Neural cell (in vitro differentiated cells): Measurements from ENCODE around the gene TEX30. TPM values are rescaled to one million over a fixed set of nuclear protein-coding genes. Genes with fewer than 3 reads are reported as not detected.

Experiments
- H2AFZ ChIP-seq: fragments of 200-600, 300-800 bp; sonication (generic), shearing (Covaris generic); 2 replicates; pipeline ENCODE4 v1.6.0; 2014; ENCODE audit warnings: low read depth, mild to moderate bottlenecking, antibody characterized with exemption, low read length, moderate library complexity
- H3F3A ChIP-seq: fragments of 200-600 bp; shearing (Covaris generic); 2 replicates; pipeline ENCODE4 v1.6.1; 2016; ENCODE audit warnings: mild to moderate bottlenecking, moderate library complexity, mixed read lengths, antibody characterized with exemption, low read length; ENCODE audit not compliant: insufficient read depth, poor library complexity, severe bottlenecking
- H3K27ac ChIP-seq: fragments of 200-600, 300-800 bp; sonication (generic), shearing (Covaris generic); 2 replicates; pipeline ENCODE4 v1.5.1; 2014; ENCODE audit warnings: mild to moderate bottlenecking, low read length, moderate library complexity
- H3K27me3 ChIP-seq: fragments of 300-800, 200-600 bp; sonication (generic), shearing (Covaris generic); 2 replicates; pipeline ENCODE4 v1.6.0; 2014; ENCODE audit warnings: mild to moderate bottlenecking, low read depth, low read length, moderate library complexity; ENCODE audit not compliant: insufficient read depth
- H3K36me3 ChIP-seq: fragments of 300-800, 200-600 bp; sonication (generic), shearing (Covaris generic); 2 replicates; pipeline ENCODE4 v1.5.1; 2014; ENCODE audit warnings: mild to moderate bottlenecking, antibody characterized with exemption, low read length, moderate library complexity; ENCODE audit not compliant: insufficient read depth
- H3K4me2 ChIP-seq: fragments of 300-800, 200-600 bp; sonication (generic), shearing (Covaris generic); 2 replicates; pipeline ENCODE4 v1.6.0; 2014; ENCODE audit warnings: mild to moderate bottlenecking, low read length
- H3K4me3 ChIP-seq: fragments of 300-800, 200-600 bp; sonication (generic), shearing (Covaris generic); 2 replicates; pipeline ENCODE4 v1.5.1; 2014; ENCODE audit warnings: mild to moderate bottlenecking, low read length, moderate library complexity
- H3K79me2 ChIP-seq: fragments of 200-600 bp; shearing (Covaris generic); replicated peaks from 2 replicates; pipeline ENCODE4 v1.6.0; 2014; ENCODE audit warnings: mild to moderate bottlenecking, low read length, moderate library complexity; ENCODE audit not compliant: insufficient read depth
- H3K9ac ChIP-seq: fragments of 300-800, 200-600 bp; sonication (generic), shearing (Covaris generic); 2 replicates; pipeline ENCODE4 v1.6.1; 2016; ENCODE audit warnings: mild to moderate bottlenecking, low read length, mixed read lengths
- H3K9me2 ChIP-seq: fragments of 200-600 bp; shearing (Covaris generic); 2 replicates; pipeline ENCODE4 v1.6.1; 2016; ENCODE audit warnings: mild to moderate bottlenecking, low read length, mixed read lengths; ENCODE audit not compliant: insufficient read depth
- H3K9me3 ChIP-seq: fragments of 200-600, 300-800 bp; sonication (generic), shearing (Covaris generic); 2 replicates; pipeline ENCODE4 v1.6.1; 2016; ENCODE audit warnings: mild to moderate bottlenecking, mixed run types, low read length, moderate library complexity, mixed read lengths
- H4K20me1 ChIP-seq: fragments of 200-600 bp; shearing (Covaris generic); 2 replicates; pipeline ENCODE4 v1.6.1; 2016; ENCODE audit warnings: mild to moderate bottlenecking, mixed run types; ENCODE audit not compliant: insufficient read depth
- EP300 ChIP-seq: fragments of 450-650 bp; conservative IDR thresholded peaks from 2 replicates; pipeline ENCODE4 v1.6.1; 2014; ENCODE audit warnings: antibody characterized with exemption, mild to moderate bottlenecking, moderate library complexity; ENCODE audit not compliant: poor library complexity, severe bottlenecking
- EZH2 ChIP-seq: fragments of 200-600, 300-800 bp; shearing (Covaris generic), sonication (generic); IDR thresholded peaks from 2 replicates; pipeline ENCODE4 v1.6.1; 2014; ENCODE audit warnings: antibody characterized with exemption, low read length, borderline replicate concordance, mild to moderate bottlenecking; ENCODE audit not compliant: insufficient read depth, poor library complexity, severe bottlenecking
- MXI1 ChIP-seq: fragments of 450-650 bp; conservative IDR thresholded peaks from 2 replicates; pipeline ENCODE4 v1.6.1; 2014; ENCODE audit warnings: antibody characterized with exemption, mild to moderate bottlenecking; ENCODE audit not compliant: poor library complexity, severe bottlenecking
- POLR2AphosphoS5 ChIP-seq: IDR thresholded peaks from 2 replicates; pipeline ENCODE4 v1.6.1; 2012
- RAD21 ChIP-seq: fragments of 450-650 bp; conservative IDR thresholded peaks from 2 replicates; pipeline ENCODE4 v1.6.1; 2014; ENCODE audit warnings: antibody characterized with exemption, mild to moderate bottlenecking, moderate library complexity
- SMC3 ChIP-seq: fragments of 450-650 bp; conservative IDR thresholded peaks from 2 replicates; pipeline ENCODE4 v1.6.1; 2014; ENCODE audit warnings: antibody characterized with exemption, mild to moderate bottlenecking, moderate library complexity; ENCODE audit not compliant: poor library complexity
- TAF1 ChIP-seq: IDR thresholded peaks from 2 replicates; pipeline ENCODE4 v1.6.1; 2012; ENCODE audit warnings: low read depth
- polyA plus RNA-seq: library from polyadenylated mRNA; depleted of rRNA; stranded (reverse); fragments of >200 nt; gene quantifications from 2 replicates; pipeline ENCODE4 v1.2.3, GENCODE V29; 2014
- TF ChIP-seq, protein P1 (sequence below): fragments of 450-650 bp; IDR thresholded peaks from 2 replicates; pipeline ENCODE4 v1.5.1; 2014; ENCODE audit warnings: antibody characterized with exemption, mild to moderate bottlenecking, moderate library complexity; ENCODE audit not compliant: poor library complexity, severe bottlenecking
- TF ChIP-seq, protein P2 (sequence below): IDR thresholded peaks from 2 replicates; pipeline ENCODE4 v1.6.1; 2012; ENCODE audit warnings: borderline replicate concordance

TEX30 gene
- polyA plus RNA-seq, 1 donor from 2014 or later: 29.9 TPM

DNA sequence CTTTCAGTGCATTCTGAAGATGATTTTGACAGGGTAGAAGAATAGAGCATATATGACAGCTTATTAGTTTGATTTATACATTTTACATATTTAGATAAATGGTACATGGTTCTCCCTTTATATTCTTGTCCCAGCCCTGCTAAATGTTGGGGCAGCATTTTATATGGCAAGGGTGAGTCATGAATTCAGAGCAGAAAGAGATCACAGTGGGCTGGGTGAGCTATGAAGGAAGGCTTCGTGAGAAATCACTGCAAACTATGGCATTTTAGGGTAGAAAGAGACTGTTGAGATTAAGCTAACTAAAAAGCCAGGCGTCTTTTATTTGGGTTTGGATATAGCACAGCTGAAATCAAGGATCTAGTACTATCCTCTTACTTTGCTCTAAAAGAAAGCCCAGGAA, 54.8 kb downstream of the TEX30 start:
- Histone ChIP-seq H3K27me3 (no peaks in the 10 kb centered on the region), H3K4me2 (no peak overlapping the region), H3K36me3 (no peaks in the 10 kb centered on the region), H3F3A (no peaks in the 10 kb centered on the region), H3K79me2 (no peaks in the 10 kb centered on the region), H3K9me2 (no peaks in the 10 kb centered on the region), H2AFZ (no peak overlapping the region), H3K4me3 (no peak overlapping the region), H3K9ac (no peak overlapping the region), H3K9me3 (no peaks in the 10 kb centered on the region), H4K20me1 (no peaks in the 10 kb centered on the region), H3K27ac (no peak overlapping the region)
- TF ChIP-seq, protein P1, sequence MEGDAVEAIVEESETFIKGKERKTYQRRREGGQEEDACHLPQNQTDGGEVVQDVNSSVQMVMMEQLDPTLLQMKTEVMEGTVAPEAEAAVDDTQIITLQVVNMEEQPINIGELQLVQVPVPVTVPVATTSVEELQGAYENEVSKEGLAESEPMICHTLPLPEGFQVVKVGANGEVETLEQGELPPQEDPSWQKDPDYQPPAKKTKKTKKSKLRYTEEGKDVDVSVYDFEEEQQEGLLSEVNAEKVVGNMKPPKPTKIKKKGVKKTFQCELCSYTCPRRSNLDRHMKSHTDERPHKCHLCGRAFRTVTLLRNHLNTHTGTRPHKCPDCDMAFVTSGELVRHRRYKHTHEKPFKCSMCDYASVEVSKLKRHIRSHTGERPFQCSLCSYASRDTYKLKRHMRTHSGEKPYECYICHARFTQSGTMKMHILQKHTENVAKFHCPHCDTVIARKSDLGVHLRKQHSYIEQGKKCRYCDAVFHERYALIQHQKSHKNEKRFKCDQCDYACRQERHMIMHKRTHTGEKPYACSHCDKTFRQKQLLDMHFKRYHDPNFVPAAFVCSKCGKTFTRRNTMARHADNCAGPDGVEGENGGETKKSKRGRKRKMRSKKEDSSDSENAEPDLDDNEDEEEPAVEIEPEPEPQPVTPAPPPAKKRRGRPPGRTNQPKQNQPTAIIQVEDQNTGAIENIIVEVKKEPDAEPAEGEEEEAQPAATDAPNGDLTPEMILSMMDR: no peak
- TF ChIP-seq POLR2AphosphoS5 (no peak), RAD21 (no peak), SMC3 (no peak), EZH2 (no peak), TAF1 (no peak), MXI1 (no peak), EP300 (no peak)
- TF ChIP-seq, protein P2, sequence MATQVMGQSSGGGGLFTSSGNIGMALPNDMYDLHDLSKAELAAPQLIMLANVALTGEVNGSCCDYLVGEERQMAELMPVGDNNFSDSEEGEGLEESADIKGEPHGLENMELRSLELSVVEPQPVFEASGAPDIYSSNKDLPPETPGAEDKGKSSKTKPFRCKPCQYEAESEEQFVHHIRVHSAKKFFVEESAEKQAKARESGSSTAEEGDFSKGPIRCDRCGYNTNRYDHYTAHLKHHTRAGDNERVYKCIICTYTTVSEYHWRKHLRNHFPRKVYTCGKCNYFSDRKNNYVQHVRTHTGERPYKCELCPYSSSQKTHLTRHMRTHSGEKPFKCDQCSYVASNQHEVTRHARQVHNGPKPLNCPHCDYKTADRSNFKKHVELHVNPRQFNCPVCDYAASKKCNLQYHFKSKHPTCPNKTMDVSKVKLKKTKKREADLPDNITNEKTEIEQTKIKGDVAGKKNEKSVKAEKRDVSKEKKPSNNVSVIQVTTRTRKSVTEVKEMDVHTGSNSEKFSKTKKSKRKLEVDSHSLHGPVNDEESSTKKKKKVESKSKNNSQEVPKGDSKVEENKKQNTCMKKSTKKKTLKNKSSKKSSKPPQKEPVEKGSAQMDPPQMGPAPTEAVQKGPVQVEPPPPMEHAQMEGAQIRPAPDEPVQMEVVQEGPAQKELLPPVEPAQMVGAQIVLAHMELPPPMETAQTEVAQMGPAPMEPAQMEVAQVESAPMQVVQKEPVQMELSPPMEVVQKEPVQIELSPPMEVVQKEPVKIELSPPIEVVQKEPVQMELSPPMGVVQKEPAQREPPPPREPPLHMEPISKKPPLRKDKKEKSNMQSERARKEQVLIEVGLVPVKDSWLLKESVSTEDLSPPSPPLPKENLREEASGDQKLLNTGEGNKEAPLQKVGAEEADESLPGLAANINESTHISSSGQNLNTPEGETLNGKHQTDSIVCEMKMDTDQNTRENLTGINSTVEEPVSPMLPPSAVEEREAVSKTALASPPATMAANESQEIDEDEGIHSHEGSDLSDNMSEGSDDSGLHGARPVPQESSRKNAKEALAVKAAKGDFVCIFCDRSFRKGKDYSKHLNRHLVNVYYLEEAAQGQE: no peak

Other genes starting within 250 kb of the TEX30 start
- 42.7 and 45.4 TPM in 2 replicates for gene TPP2, start 176.8 kb downstream of the TEX30 start, polyA plus RNA-seq
- gene METTL21C, start 78.7 kb downstream of the TEX30 start, polyA plus RNA-seq: not detected in 2 replicates
- gene POGLUT2, start 25.2 kb upstream of the TEX30 start, polyA plus RNA-seq: 31.7 and 51.7 TPM in 2 replicates
- 57.7 and 60.7 TPM in 2 replicates for gene BIVM, start 25.3 kb upstream of the TEX30 start, polyA plus RNA-seq
- 43.1 and 67.5 TPM in 2 replicates for gene ERCC5, start 72.2 kb upstream of the TEX30 start, polyA plus RNA-seq